Motor neuron (in vitro differentiated cells): Measurements from ENCODE around the gene NHERF2. TPM values are rescaled to one million over a fixed set of nuclear protein-coding genes. Genes with fewer than 3 reads are reported as not detected.

Source experiments
- ATAC-seq, 8 experiments: fragments of 200-7000 bp; cut with Tn5 transposase; replicated peaks in 6 of 8; 2 replicates each; pipeline ENCODE4 v1.8.0; 2021; ENCODE audit warnings: mild to moderate bottlenecking in 8 of 8, moderate library complexity in 8 of 8
- H3K27ac ChIP-seq, 2 donors: fragments of 250-450 bp; sonication (Bioruptor Pico); 2 replicates each; pipeline ENCODE4 v1.9.0; 2021; ENCODE audit warnings: antibody characterized with exemption in 2 of 2, mild to moderate bottlenecking in 2 of 2, moderate library complexity in 1 of 2
- H3K4me1 ChIP-seq, 2 donors: fragments of 250-450 bp; sonication (Bioruptor Pico); replicated peaks in 1 of 2; 2 replicates each; pipeline ENCODE4 v1.6.1; 2021; ENCODE audit warnings: antibody characterized with exemption in 2 of 2, mild to moderate bottlenecking in 2 of 2, moderate library complexity in 1 of 2
- H3K4me3 ChIP-seq, 5 donors: fragments of 250-450 bp; sonication (Bioruptor Pico); 2 replicates each; pipeline ENCODE4 v1.9.0; 2021; ENCODE audit warnings: antibody characterized with exemption in 5 of 5, mild to moderate bottlenecking in 5 of 5, moderate library complexity in 4 of 5
- WGBS, 10 experiments: fragments of 450-650 bp; shearing (Covaris generic); methylation state at CpG; one replicate each; pipeline ENCODE4 v1.0.0; 2022; 5-methylcytosine and 5-hydroxymethylcytosine counted together
- in situ Hi-C, 9 experiments: fragments of 400-800 bp; cut with MboI; loops; one replicate each; pipeline ENCODE4 v1.15.0; 2021; ENCODE audit warnings: low sequenced_read_pairs in 9 of 9, low pct_unique_long_range_greater_than_20kb in 2 of 9; ENCODE audit not compliant: unreplicated experiment in 9 of 9
- total RNA-seq, 8 experiments: library from RNA; unstranded; fragments of 300-600 nt; gene quantifications; 2 replicates each; pipeline versions ENCODE4 v1.2.3 to v1.2.4, GENCODE V29; 2022

NHERF2 gene
- total RNA-seq, result 10 to 100 TPM in 4 of 8 experiments, 1 to 10 TPM in 4; 1.2 to 27.4 (median 7.8) TPM

- peak; percentile 1 to 35 (median 6) for ATAC-seq
- WGBS, 10 experiments, result no CpG with 5 or more reads among the region's 59 CpGs
- in situ Hi-C loops, result loop anchor here in 3 of 9 experiments (10.0 to 25.0 kb wide), 2 partner anchors 111 to 118 kb away; partner anchors contain the start of genes RAB26 (in 3 of the 3) and PKD1 (in 1 of the 3)
- H3K27ac ChIP-seq, result peak within 1 kb of the TSS in 1 of 2 donors; percentile 27
- peaks cover 11 to 18% of the 10 kb centered on the region in 2 donors for H3K4me1 ChIP-seq
- peak within 1 kb of the TSS; percentile 35 to 44 (median 40) for H3K4me3 ChIP-seq
These were observed at the start of gene NHERF2 for GRCh38 chr16:2026461-2027023. Gene NHERF2 (plus strand): TSS chr16:2026902. CDS start chr16:2027006, 104 bp downstream.

- H3K27ac ChIP-seq, result no peak overlapping the region
- peaks cover 0 to 18% of the 10 kb centered on the region in 2 donors for H3K4me1 ChIP-seq
- ATAC-seq, result no peak
- no peak overlapping the region for H3K4me3 ChIP-seq
- WGBS, 10 experiments, result no CpG with 5 or more reads among the region's 33 CpGs
- in situ Hi-C loops, result no loop called here
These were observed 49.5 kb upstream of the NHERF2 start for GRCh38 chr16:1976951-1977874.

- Histone ChIP-seq H3K4me1 (peaks cover 0 to 16% of the 10 kb centered on the region in 2 donors), H3K4me3 (no peak overlapping the region), H3K27ac (no peak overlapping the region)
- in situ Hi-C loops, result no loop called here
- 90 to 100% (median 100%) methylated on average over 1 to 2 of the region's 18 CpGs; no CpG with 5 or more reads in 7 of the 10 experiments for WGBS, 10 experiments
- ATAC-seq, result no peak
These were observed 48.8 kb upstream of the NHERF2 start for GRCh38 chr16:1977875-1978268.

GRCh38 chr16:1978476-1979120, 48.1 kb upstream of the NHERF2 start:
- no peak for ATAC-seq
- Histone ChIP-seq H3K4me1 (peaks cover 0 to 11% of the 10 kb centered on the region in 2 donors), H3K27ac (no peak overlapping the region), H3K4me3 (no peak overlapping the region)
- no CpG with 5 or more reads among the region's 37 CpGs for WGBS, 10 experiments
- in situ Hi-C loops, result no loop called here

GRCh38 chr16:1979271-1980029, 47.3 kb upstream of the NHERF2 start:
- Histone ChIP-seq H3K27ac (no peak overlapping the region), H3K4me1 (peaks cover 0 to 11% of the 10 kb centered on the region in 2 donors), H3K4me3 (no peak overlapping the region)
- in situ Hi-C loops, result no loop called here
- no peak for ATAC-seq
- 18 to 20% methylated on average over 2 to 6 of the region's 70 CpGs; no CpG with 5 or more reads in 8 of the 10 experiments for WGBS, 10 experiments

GRCh38 chr16:1980030-1980769, 46.5 kb upstream of the NHERF2 start:
- in situ Hi-C loops, result no loop called here
- Histone ChIP-seq H3K27ac (no peak overlapping the region), H3K4me1 (peaks cover 4 to 16% of the 10 kb centered on the region in 2 donors), H3K4me3 (no peak overlapping the region)
- 0 to 13% methylated on average over 2 to 9 of the region's 53 CpGs; no CpG with 5 or more reads in 8 of the 10 experiments for WGBS, 10 experiments
- no peak for ATAC-seq

DNA sequence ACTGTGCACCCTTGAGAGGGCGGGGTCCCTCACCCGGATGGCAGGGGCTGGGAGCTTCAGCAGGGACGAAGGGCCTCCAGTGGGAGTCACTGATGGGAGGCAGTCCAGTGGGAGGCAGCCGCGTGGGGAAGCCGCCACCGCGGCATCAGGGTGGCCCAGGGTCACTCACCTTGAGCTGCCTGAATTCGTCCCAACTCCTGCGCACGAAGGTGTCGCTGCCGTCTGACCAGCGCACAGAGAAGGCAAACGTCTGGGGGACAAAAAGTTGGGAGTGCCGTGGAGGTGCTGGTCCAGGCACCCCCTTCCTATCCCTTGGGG, 46.0 kb upstream of the NHERF2 start:
- Histone ChIP-seq H3K4me3 (no peak overlapping the region), H3K4me1 (peaks cover 6 to 18% of the 10 kb centered on the region in 2 donors), H3K27ac (no peak overlapping the region)
- in situ Hi-C loops, result no loop called here
- 0 to 50% (median 31%) methylated on average over 1 to 8 of the region's 16 CpGs; no CpG with 5 or more reads in 6 of the 10 experiments for WGBS, 10 experiments
- no peak for ATAC-seq

- H3K4me3 ChIP-seq, result no peak within 1 kb of the TSS
- no peak within 1 kb of the TSS for H3K27ac ChIP-seq
- no peak for ATAC-seq
- 0 to 50% (median 33%) methylated on average over 1 to 2 of the region's 6 CpGs; no CpG with 5 or more reads in 5 of the 10 experiments for WGBS, 10 experiments
- in situ Hi-C loops, result no loop called here
- H3K4me1 ChIP-seq, result peaks cover 6 to 18% of the 10 kb centered on the region in 2 donors
These were observed 45.3 kb upstream of the NHERF2 start, which contains the start of gene NOXO1 for GRCh38 chr16:1981398-1981836. Gene NOXO1 (minus strand): TSS chr16:1981469. CDS start chr16:1981179, 290 bp downstream.

DNA sequence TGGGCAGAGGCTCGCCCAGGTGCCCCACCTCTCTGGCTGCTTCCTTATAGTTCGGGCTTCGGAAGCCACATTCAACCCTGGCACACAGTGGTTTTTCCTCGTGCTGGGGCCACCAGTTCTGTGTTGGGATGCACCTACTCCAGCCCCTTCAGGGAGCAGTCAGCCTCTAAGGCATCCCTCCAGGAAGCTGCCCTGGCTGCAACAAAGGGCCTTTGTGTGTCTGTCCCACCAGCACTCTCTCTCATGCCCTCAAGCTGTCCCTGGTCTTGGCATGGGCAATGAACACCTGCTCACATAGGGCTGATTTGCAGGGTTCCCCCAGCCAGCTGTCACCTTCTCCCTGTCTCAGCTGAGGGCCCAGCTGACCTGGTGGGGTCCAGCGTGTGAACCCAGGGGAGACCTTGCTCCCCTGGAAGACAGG, 44.7 kb upstream of the NHERF2 start:
- peaks cover 6 to 18% of the 10 kb centered on the region in 2 donors for H3K4me1 ChIP-seq
- no peak overlapping the region for H3K27ac ChIP-seq
- no peak overlapping the region for H3K4me3 ChIP-seq
- ATAC-seq, result no peak
- WGBS, 10 experiments, result 40 to 59% (median 40%) methylated on average over 1 to 5 of the region's 5 CpGs; no CpG with 5 or more reads in 7 of the 10 experiments
- in situ Hi-C loops, result no loop called here

DNA sequence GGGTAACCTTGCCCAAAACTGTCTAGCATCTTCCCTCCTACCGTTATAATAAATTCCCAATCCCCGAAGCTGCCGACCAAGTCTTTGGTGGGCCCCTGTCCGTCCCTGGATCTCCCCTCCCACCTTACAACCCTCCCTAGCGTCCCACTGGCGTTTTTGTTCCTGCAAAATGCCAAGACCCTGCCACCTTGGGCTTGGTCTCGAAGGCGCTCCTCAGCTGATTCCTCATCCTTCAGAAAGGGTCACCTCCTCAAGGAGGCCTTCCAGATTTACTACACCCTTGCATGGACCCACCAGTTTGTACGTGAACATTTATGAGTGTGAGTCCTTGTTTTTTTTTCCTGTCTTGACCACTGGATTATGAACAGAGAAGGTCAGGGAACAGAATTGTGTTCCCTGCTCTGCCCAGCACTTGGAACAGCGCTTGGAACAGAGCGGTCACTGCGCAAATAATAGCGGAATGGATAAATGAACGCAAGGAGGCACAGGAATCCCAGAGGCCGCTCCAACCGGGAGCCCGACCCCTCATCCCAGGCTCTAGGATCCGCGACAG, 43.6 kb upstream of the NHERF2 start:
- in situ Hi-C loops, result no loop called here
- no peak for ATAC-seq
- Histone ChIP-seq H3K4me1 (peaks cover 6 to 18% of the 10 kb centered on the region in 2 donors), H3K27ac (peak overlapping the region; percentile 84 to 88), H3K4me3 (peak overlapping the region; percentile 63 to 92 (median 83))
- WGBS, 10 experiments, result 4 to 80% (median 36%) methylated on average over 1 to 10 of the region's 19 CpGs; no CpG with 5 or more reads in 1 of the 10 experiments

DNA sequence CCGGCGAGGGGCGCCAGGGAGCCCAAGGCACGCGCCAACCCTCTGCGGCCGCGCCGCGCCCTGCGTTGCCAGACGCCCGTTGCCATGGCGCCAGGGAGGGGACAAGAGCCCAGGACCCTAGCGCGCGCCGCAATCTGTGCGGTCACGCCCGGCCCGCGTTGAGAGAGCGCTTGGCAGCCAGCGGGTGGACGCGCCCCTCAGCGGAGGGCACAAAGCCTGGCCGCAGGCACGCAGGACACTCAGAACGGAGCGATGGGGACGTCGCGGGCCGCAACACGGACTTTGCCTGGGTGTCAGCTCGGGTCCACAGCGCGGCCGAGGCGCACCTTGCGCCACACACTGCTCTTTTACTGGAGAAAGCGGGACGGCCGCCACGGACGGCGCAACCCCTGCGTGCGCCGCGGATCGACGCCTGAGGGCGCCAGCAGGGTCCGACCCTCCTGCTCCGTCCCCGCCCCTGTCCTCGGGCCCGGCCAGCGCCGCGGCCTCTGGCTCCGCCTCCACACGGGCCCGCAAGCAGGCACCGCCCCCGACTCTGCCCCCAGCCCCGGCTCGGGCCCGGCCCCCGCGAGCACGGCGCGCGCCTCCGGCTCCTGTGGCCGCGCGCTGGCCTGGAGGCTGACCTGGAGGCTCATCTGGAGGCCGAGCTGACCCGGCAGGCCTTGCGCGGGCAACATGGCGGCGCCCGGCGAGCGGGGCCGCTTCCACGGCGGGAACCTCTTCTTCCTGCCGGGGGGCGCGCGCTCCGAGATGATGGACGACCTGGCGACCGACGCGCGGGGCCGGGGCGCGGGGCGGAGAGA, 43.0 kb upstream of the NHERF2 start, which contains the start of gene GFER:
Gene GFER (plus strand): TSS at position 650 of the 803 bp plus-strand sequence. CDS start 26 bp downstream, at position 676.
- H3K4me1 ChIP-seq, result peaks cover 6 to 18% of the 10 kb centered on the region in 2 donors
- in situ Hi-C loops, result no loop called here
- WGBS, 10 experiments, result 0 to 3% (median 0%) methylated on average over 2 to 10 of the region's 109 CpGs; no CpG with 5 or more reads in 7 of the 10 experiments
- H3K27ac ChIP-seq, result peak within 1 kb of the TSS; percentile 84 to 88
- H3K4me3 ChIP-seq, result peak within 1 kb of the TSS; percentile 63 to 92 (median 83)
- peak; percentile 77 to 91 (median 86) for ATAC-seq
